Hematopoietic multipotent progenitor cell treated with erythropoietin and hydrocortisone succinate and interleukin-3 and kit ligand, for 4 days (in vitro differentiated cells): ENCODE data around the gene COL9A1.

Source experiments
- DNase-seq: peaks from one replicate; pipeline ENCODE4 v3.0.0-alpha.2; 2015

COL9A1 gene

GRCh38 chr6:70286905-70287304 lies 16.0 kb downstream of the COL9A1 start:
- DNase-seq = no peak

DNA sequence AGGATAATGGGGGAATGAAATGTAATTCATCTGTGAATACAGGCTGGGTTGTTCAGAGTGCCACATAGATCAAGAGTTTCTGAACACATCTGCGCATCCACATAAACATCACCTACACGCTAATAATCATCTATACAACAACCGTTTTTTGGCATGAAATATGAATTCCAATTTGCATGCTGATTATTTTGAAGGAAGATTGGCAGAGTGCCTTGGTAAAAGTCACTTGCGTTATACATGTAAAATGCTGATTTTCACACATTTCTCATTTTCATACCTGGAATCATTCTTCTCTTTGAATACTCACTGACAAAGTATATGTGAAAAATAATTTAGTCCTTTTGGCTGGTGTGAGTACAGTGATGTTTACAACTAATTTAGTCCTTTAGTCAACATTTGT lies 17.7 kb downstream of the COL9A1 start:
- no peak for DNase-seq

DNA sequence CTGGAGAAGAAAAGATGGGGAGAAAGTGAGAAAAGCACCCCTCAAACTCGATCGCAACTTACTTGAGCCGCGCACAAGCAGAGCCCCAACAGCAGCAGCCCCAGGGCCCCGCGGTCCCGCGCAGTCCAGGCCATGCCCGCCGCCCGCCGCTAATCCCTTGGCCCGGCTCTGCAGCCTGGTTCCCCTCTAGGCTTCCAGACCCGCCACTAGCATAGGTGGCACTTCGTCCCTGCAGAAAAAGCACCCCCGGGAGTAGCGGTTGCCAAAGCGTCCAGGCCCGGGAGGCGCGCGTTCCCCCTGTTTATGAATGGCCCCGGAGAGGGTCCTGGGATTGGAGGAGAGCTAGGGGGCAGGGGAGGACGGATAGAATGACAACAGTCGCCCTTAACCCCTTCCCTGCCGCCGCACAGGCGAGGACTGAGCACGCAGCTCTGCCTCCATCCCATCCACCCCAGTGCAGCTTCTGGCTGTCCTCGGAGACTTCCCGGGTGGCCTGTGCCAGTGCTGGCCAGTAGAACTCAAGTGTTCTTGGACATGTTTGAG lies 19.9 kb downstream of the COL9A1 start:
- DNase-seq = no peak

GRCh38 chr6:70282312-70282918 lies 20.5 kb downstream of the COL9A1 start:
- no peak for DNase-seq

DNA sequence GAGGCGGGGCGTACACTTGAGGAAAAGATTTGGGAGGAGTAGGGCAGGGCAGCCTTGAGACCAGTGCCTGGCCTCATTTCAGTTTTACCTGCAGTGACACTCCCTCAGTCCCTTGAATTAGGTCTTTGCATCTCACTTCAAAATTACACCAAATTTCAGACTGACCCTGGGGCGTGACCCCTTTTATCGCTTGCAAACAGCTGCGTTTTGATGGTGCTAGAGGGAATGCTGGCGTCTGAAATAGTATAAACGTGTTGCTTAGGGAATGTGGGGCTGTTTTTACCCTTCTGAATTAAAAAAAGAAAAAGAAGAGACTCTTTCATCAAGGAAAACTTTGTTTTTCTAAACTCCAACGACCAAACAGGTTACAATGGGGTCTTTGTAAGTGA lies 21.0 kb downstream of the COL9A1 start:
- DNase-seq = no peak

DNA sequence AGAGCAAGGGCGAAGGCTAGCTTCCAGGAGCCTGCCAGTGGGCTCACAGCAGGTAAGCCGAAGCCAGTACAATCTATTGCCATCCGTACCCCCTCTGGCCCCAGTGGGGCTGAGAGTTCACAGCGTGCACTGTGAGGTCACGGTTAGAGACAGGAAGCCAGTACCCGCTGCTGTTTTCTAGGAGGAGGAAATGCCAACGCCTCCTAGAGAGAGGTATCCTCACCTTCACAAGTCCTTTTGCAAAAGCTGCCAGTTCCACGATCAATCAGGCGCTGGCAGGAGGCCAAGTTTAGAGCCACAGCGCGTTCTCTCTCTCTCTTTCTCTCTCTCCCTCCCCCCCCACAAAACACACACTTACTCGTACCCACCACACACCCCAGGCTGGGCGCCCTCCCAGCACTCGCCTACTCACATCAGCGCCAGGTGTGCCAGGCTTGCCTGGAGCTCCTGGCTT lies 22.5 kb downstream of the COL9A1 start:
- no peak for DNase-seq

- no peak for DNase-seq
These were observed 25.4 kb downstream of the COL9A1 start for GRCh38 chr6:70277470-70277869.

DNA sequence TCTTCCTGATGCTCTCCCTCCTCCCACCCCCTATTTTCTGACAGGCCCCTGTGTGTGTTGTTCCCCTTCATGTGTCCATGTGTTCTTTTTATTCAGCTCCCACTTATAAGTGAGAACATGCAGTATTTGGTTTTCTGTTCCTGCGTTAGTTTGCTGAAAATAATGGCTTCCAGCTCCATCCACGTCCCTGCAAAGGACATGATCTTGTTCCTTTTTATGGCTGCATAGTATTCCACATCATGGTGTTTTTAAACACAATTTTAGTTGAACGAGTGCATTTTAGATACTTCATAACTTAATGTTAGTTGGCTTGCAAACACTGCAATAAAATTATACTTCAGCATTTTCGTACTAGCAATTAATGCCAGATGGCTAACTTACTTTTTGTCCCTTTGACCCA lies 28.5 kb downstream of the COL9A1 start:
- no peak for DNase-seq

DNA sequence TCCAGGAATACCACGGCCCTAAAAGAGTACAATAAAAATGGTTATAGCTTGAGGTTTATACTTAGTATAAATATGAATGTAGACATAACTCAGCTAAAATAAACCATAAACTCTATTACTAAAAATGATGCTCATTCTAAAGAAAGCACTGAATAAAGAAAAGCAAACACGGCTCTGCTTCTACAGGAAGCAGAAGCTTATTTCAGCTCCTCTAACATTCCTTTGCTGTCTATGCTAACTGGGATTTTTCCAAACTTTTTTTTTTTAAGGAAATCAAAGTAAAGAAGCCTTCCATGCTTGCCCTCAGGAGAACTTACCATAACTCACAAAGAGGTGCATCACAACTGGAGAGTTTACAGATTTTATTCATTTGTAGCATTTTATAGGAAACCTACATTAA lies 30.8 kb downstream of the COL9A1 start:
- DNase-seq = no peak

DNA sequence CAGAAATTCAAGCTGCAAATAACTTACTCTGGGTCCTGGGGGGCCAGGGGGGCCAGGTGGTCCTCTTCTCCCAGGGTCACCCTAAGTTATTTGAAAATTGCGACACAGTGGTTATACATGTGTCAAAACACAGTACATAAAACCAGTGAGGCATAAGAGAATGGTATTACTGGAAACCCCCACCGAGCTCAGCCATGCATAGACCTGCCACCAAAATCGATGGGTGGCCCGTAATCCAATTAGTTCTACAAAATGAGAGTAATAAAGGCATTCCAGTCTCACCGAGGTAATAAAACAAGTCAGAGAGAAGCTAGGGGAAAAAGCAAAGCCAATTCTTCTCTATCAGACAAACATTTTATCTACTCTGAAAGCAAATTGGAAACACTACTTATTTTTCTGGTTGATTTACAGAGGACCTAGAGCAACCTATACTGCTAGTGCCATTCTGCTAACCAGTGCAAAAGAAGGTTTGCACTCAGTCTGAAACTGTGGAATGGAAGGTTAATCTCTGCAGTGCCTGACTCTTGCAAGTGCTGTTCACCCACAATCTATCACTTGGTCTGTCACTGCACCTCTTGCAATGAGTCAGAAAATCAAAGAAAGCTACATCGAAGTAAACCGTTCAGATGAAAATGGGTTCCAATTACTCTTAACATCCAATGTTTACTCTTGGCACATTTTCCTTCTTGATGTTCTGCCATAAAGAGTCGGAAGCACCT lies 32.4 kb downstream of the COL9A1 start:
- no peak for DNase-seq

GRCh38 chr6:70266142-70266541 lies 36.7 kb downstream of the COL9A1 start:
- DNase-seq = no peak

GRCh38 chr6:70264306-70264705 lies 38.6 kb downstream of the COL9A1 start:
- no peak for DNase-seq

- DNase-seq = no peak
These were observed 44.4 kb downstream of the COL9A1 start for GRCh38 chr6:70258483-70258882.

- DNase-seq = no peak
These were observed 45.1 kb downstream of the COL9A1 start for GRCh38 chr6:70257768-70258273.

- no peak for DNase-seq
These were observed 48.1 kb downstream of the COL9A1 start for GRCh38 chr6:70254784-70255183.

GRCh38 chr6:70253923-70254322 lies 49.0 kb downstream of the COL9A1 start:
- DNase-seq = no peak

GRCh38 chr6:70252604-70253003 lies 50.3 kb downstream of the COL9A1 start:
- DNase-seq = no peak

DNA sequence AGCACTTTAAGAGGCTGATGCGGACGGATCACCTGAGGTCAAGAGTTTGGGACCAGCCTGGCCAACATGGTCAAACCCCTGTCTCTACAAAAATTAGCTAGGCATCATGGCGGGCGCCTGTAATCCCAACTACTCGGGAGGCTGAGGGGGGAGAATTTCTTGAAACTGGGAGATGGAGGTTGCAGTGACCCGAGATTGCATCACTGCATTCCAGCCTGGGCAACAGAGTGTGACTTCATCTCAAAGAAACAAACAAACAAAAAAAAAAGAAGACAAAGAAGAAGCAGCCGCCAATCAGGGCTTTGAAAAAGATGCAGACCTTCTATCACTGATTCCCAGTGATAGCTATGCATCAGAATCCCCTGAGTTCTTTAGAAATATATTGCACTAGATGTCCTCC lies 56.8 kb downstream of the COL9A1 start:
- no peak for DNase-seq

DNA sequence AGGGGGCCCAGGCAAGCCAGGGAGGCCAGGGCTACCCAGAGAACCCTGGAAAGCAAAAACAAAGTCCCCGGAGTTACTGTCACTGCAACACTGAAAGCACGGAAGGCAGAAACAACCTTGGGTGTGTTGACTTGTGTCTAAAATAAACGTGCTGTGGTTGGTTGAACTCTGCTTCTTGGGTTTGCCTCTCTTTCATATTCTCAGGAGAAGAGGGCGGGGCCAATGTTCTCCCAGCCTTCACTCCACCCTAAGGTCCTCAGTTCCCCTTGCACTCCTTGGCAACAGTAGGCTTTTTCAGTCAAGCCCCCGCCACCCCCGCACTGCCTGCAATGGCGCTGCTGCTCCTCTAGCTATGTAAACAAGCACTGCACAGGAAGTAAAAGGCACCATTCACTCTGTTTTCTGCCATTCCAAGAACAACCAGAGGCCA lies 60.9 kb downstream of the COL9A1 start:
- DNase-seq = no peak

DNA sequence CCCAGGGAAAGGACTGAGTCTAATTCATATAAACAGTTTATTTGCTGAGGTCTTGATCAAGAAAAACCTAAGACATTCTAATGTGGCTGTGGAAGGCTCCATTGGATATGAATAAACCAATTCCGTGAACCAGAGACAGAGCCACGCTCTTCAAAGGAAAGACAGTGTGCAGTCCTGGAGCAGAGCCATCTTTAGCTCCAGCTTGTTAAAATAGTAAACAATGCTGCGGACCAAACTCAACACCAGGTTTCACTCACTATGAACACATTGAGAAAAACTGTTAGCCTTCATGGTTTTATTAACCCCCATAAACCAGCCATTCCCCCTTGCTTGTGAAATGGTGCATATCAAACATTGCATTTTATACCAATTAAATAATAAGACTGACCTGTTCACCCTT lies 61.9 kb downstream of the COL9A1 start:
- DNase-seq = no peak

- DNase-seq = no peak
These were observed 66.5 kb downstream of the COL9A1 start for GRCh38 chr6:70236343-70236742.

GRCh38 chr6:70234561-70235236 lies 68.2 kb downstream of the COL9A1 start:
- DNase-seq = no peak

- DNase-seq = no peak
These were observed 71.6 kb downstream of the COL9A1 start for GRCh38 chr6:70231311-70231710.

- DNase-seq = no peak
These were observed 77.8 kb downstream of the COL9A1 start for GRCh38 chr6:70225055-70225454.
